Keratinocyte (primary cell): ENCODE measurements around the gene NEURL1. TPM values are rescaled to one million over a fixed set of nuclear protein-coding genes. Genes with fewer than 3 reads are reported as not detected.
"Not testable (repeated sequence)": the region's sequence is repeated elsewhere in the genome, so short reads cannot be mapped to it uniquely, and the experiment has no call there.

Experiments
- DNase-seq: peaks from one replicate; pipeline ENCODE4 v3.0.0-alpha.2; 2011; ENCODE audit warnings: low read depth, missing footprints, low spot score
- FAIRE-seq: peaks from 2 replicates; lab custom pipeline; 2011; peaks lifted over from hg19 to GRCh38; lab: Jason Lieb, UNC
- H2AFZ ChIP-seq: 2 replicates; pipeline ENCODE4 v1.6.0; 2012; ENCODE audit warnings: low read length, control low read depth, inconsistent platforms; ENCODE audit not compliant: control insufficient read depth
- H3K27ac ChIP-seq: 2 replicates; pipeline ENCODE4 v1.5.1; 2011; ENCODE audit warnings: low read length; ENCODE audit not compliant: control insufficient read depth, insufficient read depth
- H3K27me3 ChIP-seq: 3 replicates; pipeline ENCODE4 v1.6.0; 2011; ENCODE audit warnings: low read length; ENCODE audit not compliant: control insufficient read depth, insufficient read depth; ENCODE audit errors: extremely low read depth
- H3K36me3 ChIP-seq, 2 experiments: 2 replicates in 1 of 2; 3 replicates in 1 of 2; pipeline ENCODE4 v1.5.1; 2011; ENCODE audit warnings: low read length in 2 of 2, mild to moderate bottlenecking in 1 of 2; ENCODE audit not compliant: control insufficient read depth in 2 of 2, insufficient read depth in 2 of 2; ENCODE audit errors: extremely low read depth in 1 of 2
- H3K4me1 ChIP-seq: 3 replicates; pipeline ENCODE4 v1.5.1; 2011; ENCODE audit warnings: low read length; ENCODE audit not compliant: control insufficient read depth, insufficient read depth; ENCODE audit errors: extremely low read depth
- H3K4me2 ChIP-seq: 3 replicates; pipeline ENCODE4 v1.6.0; 2011; ENCODE audit warnings: low read depth, low read length; ENCODE audit not compliant: control insufficient read depth, insufficient read depth; ENCODE audit errors: extremely low read depth
- H3K4me3 ChIP-seq, 3 experiments: fragments of 200-600 bp in 1 of 3; sonication (generic) in 1 of 3; 2 replicates in 2 of 3; 3 replicates in 1 of 3; pipeline ENCODE4 v1.5.1; 2011 to 2016; ENCODE audit warnings: low read length in 3 of 3, mild to moderate bottlenecking in 3 of 3, control low read depth in 2 of 3, inconsistent platforms in 1 of 3, low read depth in 1 of 3, mixed read lengths in 1 of 3, mixed run types in 1 of 3, moderate library complexity in 1 of 3; ENCODE audit not compliant: control insufficient read depth in 2 of 3, insufficient read depth in 2 of 3; ENCODE audit errors: extremely low read depth in 1 of 3
- H3K79me2 ChIP-seq: 2 replicates; pipeline ENCODE4 v1.6.0; 2012; ENCODE audit warnings: low read length; ENCODE audit not compliant: control insufficient read depth, insufficient read depth
- H3K9ac ChIP-seq: 3 replicates; pipeline ENCODE4 v1.6.0; 2011; ENCODE audit warnings: low read length; ENCODE audit not compliant: control insufficient read depth, insufficient read depth; ENCODE audit errors: extremely low read depth
- H3K9me1 ChIP-seq: 3 replicates; pipeline ENCODE4 v1.6.0; 2011; ENCODE audit warnings: low read length; ENCODE audit not compliant: control insufficient read depth, insufficient read depth; ENCODE audit errors: extremely low read depth
- H3K9me3 ChIP-seq: 2 replicates; pipeline ENCODE4 v1.5.1; 2012; ENCODE audit warnings: low read depth, low read length; ENCODE audit not compliant: control insufficient read depth
- H4K20me1 ChIP-seq: 3 replicates; pipeline ENCODE4 v1.6.0; 2011; ENCODE audit warnings: low read length; ENCODE audit not compliant: control insufficient read depth, insufficient read depth; ENCODE audit errors: extremely low read depth
- EZH2 ChIP-seq: IDR thresholded peaks from one replicate; pipeline ENCODE4 v1.6.1; 2012; ENCODE audit warnings: inconsistent platforms, mild to moderate bottlenecking, low read length, moderate library complexity
- dilution Hi-C: fragments of 300-500 bp; cut with MboI; formaldehyde crosslinking; loops from one replicate; pipeline ENCODE4 v1.7.0; 2020; ENCODE audit warnings: low sequenced_read_pairs; ENCODE audit not compliant: extremely low pct_ligation_motif_present
- polyA plus RNA-seq, 5 experiments: library from polyadenylated mRNA; depleted of rRNA in 3 of 5; stranded (reverse) in 3 of 5; stranded (forward) in 1 of 5; unstranded in 1 of 5; fragments of >200 nt; gene quantifications; 1 replicate in 1 of 5; 2 replicates in 3 of 5; 3 replicates in 1 of 5; pipeline versions ENCODE4 v1.2.1 to v1.2.3, GENCODE V29; 2011 to 2012; ENCODE audit warnings: missing spikeins in 2 of 5, low read depth in 1 of 5, low replicate concordance in 1 of 5
- TF ChIP-seq, protein P1 (sequence below), 3 experiments: IDR thresholded peaks in 1 of 3; conservative IDR thresholded peaks in 1 of 3; optimal IDR thresholded peaks in 1 of 3; 2 replicates in 2 of 3; 3 replicates in 1 of 3; pipeline versions ENCODE3 to v1.5.1; 2011; ENCODE audit warnings: low read length in 3 of 3, mild to moderate bottlenecking in 3 of 3, moderate library complexity in 2 of 3, control low read depth in 1 of 3, inconsistent platforms in 1 of 3; ENCODE audit not compliant: insufficient read depth in 2 of 3; ENCODE audit errors: extremely low read depth in 1 of 3

The NEURL1 gene
- polyA plus RNA-seq, 1 donor (not counting 4 experiments of a cell fraction or from before 2014, with no cell fraction given): 0.03 TPM

DNA sequence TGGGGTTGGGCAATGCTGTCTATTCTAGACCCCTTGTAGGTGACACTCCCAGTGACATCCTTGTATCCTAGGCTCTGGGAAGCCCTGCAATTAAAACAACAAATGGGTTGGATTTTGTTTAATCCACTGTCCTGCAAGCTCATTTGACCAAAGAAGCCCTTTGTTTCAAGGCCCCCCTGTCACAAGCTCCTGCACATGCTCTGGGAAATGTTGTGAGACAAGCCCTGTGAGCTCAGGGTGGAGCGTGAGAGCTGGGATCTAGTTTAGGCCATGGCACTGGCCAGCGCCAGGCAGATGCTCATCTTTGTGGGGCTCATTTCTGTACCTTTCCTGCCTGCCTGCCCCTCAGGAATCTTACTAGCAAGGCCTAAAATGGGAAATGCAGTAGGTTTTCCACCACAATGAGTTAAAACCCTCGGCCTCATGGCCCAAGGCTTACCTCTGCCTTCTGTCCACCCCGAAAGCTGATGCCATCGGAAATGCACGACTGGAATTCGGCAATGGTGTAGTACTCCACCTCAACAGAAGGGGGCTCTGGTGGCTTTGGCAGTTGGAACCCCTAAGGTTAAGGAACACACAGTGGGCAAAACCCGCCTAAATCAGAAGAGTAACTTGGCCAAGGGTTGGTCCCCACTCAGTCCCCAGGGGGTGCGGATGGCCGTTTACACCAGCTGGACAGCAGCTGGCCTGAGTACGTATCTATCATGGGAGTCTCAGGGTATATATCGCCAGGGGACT lies 112.0 kb downstream of the NEURL1 start:
- peaks cover 62 to 65% of the 10 kb centered on the region in 2 experiments for H3K36me3 ChIP-seq
- no peaks in the 10 kb centered on the region for H3K9me3 ChIP-seq
- dilution Hi-C loops: no loop called here
- TF ChIP-seq, protein P1, sequence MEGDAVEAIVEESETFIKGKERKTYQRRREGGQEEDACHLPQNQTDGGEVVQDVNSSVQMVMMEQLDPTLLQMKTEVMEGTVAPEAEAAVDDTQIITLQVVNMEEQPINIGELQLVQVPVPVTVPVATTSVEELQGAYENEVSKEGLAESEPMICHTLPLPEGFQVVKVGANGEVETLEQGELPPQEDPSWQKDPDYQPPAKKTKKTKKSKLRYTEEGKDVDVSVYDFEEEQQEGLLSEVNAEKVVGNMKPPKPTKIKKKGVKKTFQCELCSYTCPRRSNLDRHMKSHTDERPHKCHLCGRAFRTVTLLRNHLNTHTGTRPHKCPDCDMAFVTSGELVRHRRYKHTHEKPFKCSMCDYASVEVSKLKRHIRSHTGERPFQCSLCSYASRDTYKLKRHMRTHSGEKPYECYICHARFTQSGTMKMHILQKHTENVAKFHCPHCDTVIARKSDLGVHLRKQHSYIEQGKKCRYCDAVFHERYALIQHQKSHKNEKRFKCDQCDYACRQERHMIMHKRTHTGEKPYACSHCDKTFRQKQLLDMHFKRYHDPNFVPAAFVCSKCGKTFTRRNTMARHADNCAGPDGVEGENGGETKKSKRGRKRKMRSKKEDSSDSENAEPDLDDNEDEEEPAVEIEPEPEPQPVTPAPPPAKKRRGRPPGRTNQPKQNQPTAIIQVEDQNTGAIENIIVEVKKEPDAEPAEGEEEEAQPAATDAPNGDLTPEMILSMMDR (optimal IDR thresholded peaks at IDR 0.05 in 1 of 3, IDR thresholded peaks at IDR 0.05 in 1 of 3, conservative IDR thresholded peaks at IDR 0.05 in 1 of 3; ENCODE audit: extremely low read depth in 1 of 3, insufficient read depth in 2 of 3, low read length in 3 of 3): peak; percentile 66 to 76 (median 70)
- no peak for TF ChIP-seq EZH2
- H3K9me1 ChIP-seq: no peaks in the 10 kb centered on the region
- no peaks in the 10 kb centered on the region for H3K79me2 ChIP-seq
- no peak overlapping the region for H3K4me3 ChIP-seq
- no peaks in the 10 kb centered on the region for H3K4me1 ChIP-seq
- H2AFZ ChIP-seq: no peak overlapping the region
- H3K9ac ChIP-seq: no peak overlapping the region
- no peak overlapping the region for H3K27ac ChIP-seq
- peaks cover 4% of the 10 kb centered on the region for H4K20me1 ChIP-seq
- no peak overlapping the region for H3K4me2 ChIP-seq
- DNase-seq: no peak
- no peak for FAIRE-seq
- no peaks in the 10 kb centered on the region for H3K27me3 ChIP-seq

DNA sequence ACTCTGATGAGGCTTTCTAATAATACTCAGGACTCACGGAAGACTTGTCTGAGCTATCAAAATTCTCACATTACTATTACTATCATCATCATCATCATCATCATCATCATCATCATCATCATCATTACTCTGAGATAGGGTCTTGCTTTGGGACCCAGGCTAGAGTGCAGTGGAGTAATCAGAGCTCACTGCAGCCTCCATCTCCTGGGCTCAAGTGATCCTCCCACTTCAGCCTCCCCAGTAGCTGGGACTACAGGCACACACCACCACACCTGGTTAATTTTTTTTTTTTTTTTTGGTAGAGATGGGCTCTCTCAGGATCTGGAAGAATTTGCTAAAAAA lies 112.6 kb downstream of the NEURL1 start:
- H3K9me3 ChIP-seq, H3K4me2 ChIP-seq, H3K27ac ChIP-seq, FAIRE-seq, H3K4me3 ChIP-seq, DNase-seq, H3K9me1 ChIP-seq, H3K9ac ChIP-seq, H4K20me1 ChIP-seq, H3K4me1 ChIP-seq, H2AFZ ChIP-seq, H3K27me3 ChIP-seq, H3K79me2 ChIP-seq, dilution Hi-C loops: not testable (repeated sequence)
- H3K36me3 ChIP-seq: peaks cover 62 to 66% of the 10 kb centered on the region in 2 experiments

DNA sequence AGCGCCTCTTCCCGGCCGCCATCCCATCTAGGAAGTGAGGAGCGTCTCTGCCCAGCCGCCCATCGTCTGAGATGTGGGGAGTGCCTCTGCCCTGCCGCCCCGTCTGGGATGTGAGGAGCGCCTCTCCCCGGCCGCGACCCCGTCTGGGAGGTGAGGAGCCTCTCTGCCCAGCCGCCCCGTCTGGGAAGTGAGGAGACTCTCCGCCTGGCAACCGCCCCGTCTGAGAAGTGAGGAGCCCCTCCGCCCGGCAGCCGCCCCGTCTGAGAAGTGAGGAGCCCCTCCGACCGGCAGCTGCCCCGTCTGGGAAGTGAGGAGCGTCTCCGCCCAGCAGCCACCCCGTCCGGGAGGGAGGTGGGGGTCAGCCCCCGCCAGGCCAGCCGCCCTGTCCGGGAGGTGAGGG lies 113.5 kb downstream of the NEURL1 start:
- H3K9me3 ChIP-seq, dilution Hi-C loops, FAIRE-seq, DNase-seq, H3K4me3 ChIP-seq, H3K9ac ChIP-seq, H3K4me1 ChIP-seq, H3K4me2 ChIP-seq, H3K9me1 ChIP-seq, H3K27me3 ChIP-seq, H3K79me2 ChIP-seq, H4K20me1 ChIP-seq, H3K27ac ChIP-seq, H2AFZ ChIP-seq: not testable (repeated sequence)
- peaks cover 60 to 66% of the 10 kb centered on the region in 2 experiments for H3K36me3 ChIP-seq

DNA sequence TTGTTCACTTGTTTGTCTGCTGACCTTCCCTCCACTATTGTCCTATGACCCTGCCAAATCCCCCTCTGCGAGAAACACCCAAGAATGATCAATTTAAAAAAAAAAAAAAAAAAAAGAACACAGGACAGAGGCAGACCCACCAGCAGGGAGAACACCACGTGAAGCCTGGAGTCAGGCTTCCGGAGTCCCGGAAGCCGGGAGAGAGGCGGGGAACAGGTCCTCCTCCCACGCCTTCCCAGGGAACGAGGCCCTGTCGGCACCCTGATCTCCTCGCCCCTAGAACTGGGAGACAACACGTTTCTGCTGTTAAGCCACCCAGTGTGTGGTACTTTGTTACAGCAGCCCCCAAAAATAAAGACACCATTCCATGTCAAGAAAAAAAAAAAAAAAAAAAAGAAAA lies 114.6 kb downstream of the NEURL1 start:
- peaks cover 62 to 66% of the 10 kb centered on the region in 2 experiments for H3K36me3 ChIP-seq
- H3K9ac ChIP-seq, H4K20me1 ChIP-seq, H3K79me2 ChIP-seq, H3K9me3 ChIP-seq, H3K27ac ChIP-seq, H2AFZ ChIP-seq, H3K27me3 ChIP-seq, DNase-seq, dilution Hi-C loops, H3K4me1 ChIP-seq, H3K4me3 ChIP-seq, H3K9me1 ChIP-seq, H3K4me2 ChIP-seq, FAIRE-seq: not testable (repeated sequence)
